ENCODE measurements around the gene MOBP.
"Not testable (repeated sequence)": the region's sequence is repeated elsewhere in the genome, so short reads cannot be mapped to it uniquely, and the experiment has no call there.

Gene MOBP, protein sequence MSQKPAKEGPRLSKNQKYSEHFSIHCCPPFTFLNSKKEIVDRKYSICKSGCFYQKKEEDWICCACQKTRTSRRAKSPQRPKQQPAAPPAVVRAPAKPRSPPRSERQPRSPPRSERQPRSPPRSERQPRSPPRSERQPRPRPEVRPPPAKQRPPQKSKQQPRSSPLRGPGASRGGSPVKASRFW

DNA sequence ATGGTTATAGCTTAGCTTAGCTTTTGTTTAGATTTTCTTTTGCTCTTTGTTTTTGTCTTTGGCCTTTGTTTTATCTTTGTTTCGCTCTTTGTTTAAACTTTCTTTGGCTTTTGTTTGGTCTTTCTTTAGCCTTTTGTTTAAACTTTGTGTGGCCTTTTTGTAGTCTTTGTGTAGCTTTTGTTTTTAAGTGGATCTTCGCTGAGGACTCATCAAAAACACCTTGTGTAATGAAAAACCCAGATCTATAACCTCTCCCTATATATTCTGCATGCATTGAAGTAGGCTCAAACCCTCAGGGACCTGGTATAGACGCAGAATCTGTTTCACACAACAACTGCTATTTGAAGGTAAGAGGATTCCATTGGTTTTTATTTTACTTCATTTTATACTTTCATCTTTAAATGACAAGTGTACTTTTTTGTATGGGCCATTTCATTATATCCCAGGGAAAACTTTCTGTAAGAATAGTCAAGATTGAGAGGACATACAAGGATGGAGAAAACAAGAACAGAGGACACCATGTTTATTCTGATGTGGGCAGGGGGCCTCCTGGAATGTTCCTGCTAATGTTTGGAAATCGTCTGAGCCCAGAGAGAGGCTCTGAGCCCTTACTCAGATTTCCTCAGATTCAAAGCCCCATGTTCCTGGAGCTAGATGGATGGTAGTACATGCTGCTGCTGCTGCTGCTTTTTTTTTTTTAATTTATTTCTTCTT, at the start of gene MOBP:
TSS of gene MOBP (plus strand) at position 287 of the 714 bp plus-strand sequence. CDS start 34,390 bp downstream, outside the sequence.
- DNase-seq (ENCODE audit: low read depth) = no peak

DNA sequence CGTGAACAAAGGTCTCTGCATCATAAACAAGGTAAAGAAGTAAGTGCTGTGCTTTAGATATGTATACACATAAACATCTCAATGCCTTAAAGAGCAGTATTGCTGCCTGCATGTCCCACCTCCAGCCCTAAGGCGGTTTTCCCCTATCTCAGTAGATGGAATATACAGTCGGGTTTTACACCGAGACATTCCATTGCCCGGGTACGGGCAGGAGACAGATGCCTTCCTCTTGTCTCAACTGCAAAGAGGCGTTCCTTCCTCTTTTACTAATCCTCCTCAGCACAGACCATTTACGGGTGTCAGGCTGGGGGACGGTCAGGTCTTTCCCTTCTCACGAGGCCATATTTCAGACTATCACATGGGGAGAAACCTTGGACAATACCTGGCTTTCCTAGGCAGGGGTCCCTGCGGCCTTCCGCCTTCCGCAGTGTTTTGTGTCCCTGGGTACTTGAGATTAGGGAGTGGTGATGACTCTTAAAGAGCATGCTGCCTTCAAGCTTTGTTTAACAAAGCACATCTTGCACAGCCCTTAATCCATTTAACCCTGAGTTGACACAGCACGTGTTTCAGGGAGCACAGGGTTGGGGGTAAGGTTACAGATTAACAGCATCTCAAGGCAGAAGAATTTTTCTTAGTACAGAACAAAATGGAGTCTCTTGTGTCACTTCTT, 48.8 kb upstream of the MOBP start:
- not testable (repeated sequence) for DNase-seq (ENCODE audit: low read depth)

DNA sequence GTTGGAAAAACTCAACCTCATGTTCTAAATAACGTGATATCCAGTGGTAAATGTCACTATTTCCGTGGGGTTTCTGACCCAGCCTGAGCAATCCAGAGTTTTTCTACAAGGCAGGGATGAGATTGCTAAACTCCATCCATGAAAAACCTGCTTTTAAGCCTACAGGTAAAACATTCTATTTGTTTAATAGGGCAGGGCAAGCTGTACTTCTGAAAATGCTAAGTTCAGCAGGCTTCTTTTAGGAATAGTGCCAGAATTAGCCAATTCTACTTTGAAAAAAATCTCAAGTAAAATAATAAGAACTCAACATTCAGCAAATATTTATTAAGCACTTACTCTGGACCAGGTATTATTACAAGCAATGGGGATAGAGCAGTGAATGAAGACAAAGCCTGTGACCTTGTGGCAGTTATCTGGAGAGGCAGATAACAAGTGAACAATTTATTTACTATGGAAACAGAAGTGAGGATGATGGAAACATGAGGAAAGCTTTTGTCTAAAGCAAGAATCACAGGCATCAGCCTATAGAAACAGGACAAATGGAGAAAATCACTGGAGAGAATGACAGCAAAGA, 47.7 kb upstream of the MOBP start:
- DNase-seq (ENCODE audit: low read depth) = no peak

DNA sequence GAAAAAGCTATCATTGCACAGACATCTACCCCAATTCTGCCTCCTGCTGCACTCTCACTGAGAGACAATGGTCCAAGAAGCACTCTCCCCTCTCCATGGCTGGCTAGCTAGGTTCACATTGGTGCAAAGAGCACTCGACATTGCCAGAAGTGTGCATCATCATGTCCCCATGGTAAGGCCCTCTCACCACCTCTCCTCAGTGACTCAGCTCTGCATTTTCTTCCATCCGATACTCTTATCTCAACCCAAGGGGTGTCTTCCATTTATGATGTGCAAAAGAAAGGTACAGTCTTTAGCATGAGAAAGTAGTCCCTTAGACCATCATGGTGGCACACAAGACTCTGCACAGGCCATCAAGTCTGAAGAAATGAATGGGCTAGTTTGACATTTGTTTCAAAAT, 46.9 kb upstream of the MOBP start:
- DNase-seq (ENCODE audit: low read depth) = no peak

DNA sequence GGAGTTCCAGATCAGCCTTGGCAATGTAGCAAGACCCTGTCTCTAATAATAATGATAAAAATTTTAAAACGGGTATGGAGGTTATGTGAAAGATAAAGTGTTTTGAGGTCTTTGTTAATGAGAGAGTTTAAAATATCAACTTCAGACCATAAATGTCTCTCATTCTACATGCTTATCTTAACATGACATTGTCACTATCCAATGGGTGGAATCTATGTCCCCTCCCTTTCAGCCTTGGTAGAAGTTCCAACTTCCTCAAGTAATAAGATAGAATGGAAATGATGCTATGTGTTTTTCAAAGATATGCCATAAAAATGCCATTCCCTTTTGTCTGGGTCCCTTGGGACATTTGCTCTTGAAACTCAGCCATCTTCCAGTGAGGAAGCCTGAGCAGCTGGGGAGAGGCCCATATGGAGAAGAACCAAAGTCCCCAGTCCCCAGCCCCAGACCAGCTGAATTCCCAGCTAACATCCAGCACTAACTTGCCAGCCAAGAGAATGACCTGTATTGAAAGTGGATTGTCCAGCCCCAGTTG, 44.0 kb upstream of the MOBP start:
- DNase-seq (ENCODE audit: low read depth) = no peak

DNA sequence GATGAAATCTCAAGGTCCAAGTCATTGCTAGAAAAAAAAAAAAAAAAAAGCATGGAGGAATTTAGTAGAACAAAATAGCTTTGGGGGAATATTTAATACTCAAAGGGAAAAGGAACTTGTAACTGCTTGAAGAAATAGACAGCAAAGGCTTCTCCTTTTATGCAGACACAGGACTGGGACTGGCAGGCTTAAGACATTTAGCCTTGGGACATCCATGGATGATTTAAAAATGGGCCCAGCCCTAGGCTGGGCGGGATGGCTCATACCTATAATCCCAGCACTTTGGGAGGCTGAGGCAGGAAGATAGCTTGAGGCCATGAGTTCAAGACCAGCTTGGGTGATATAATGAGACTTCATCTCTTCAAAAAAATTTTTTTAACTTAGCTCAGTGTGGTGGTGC, 41.2 kb upstream of the MOBP start:
- DNase-seq (ENCODE audit: low read depth) = no peak

DNA sequence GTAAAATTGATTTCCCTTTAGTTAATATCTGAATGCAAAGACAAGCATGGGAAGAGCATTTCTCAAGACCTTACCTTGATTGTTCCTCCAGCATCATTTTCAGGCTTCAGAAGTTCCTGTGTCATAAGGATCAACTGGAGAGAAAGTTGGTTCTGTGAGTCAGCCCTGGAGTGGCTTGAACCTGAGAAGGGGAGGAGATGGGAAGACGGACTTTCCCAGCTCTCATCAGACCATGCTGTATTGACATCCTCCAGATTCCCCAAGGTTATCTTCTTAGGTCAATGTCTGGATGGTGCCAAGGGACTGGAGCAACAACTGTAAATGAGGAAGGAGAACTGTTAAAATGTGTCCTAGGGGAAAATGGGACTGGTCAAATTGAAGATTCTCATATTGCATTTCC, 40.0 kb upstream of the MOBP start:
- DNase-seq (ENCODE audit: low read depth) = no peak

DNA sequence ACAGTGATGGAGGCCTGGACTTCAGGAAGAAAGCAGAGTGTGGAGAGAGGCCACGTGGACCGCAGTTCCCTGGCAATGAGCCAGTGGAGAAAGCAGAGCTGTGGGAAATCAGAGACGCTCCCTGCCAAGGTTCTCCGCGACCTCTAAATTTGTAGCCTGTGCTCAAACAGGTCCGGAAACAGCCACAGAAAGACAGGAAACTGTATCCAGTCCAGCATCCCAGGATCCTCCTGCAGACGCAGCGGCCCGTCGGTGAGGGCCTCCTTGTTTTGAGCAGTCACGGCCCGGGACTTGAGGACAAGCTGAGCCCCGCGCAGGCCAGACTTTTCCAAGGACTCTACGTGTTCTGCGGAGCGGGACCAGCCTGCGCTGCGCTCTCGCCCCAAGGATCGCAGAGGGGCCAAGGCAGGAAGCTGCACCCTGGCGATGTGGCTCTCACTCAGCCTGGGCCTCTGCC, 38.7 kb upstream of the MOBP start:
- DNase-seq (ENCODE audit: low read depth) = no peak

DNA sequence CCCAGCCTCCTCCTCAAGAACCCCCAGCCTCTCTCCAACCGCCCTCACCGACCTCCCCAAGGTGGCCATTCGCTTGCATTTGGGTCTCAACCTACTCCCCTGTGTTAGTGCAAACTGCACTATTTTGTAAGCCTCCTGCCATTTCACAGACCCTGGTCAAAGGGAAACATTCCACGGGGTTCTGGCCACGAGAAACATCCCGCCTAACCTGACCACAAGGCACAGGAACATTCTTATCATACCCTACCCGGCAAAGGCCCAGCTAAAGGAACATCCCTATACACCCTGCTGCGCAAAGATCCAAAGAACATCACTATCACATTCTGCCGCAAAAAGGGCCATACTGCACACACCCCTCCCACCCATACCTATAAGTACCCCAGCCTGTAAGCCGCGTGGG, 38.0 kb upstream of the MOBP start:
- no peak for DNase-seq (ENCODE audit: low read depth)

DNA sequence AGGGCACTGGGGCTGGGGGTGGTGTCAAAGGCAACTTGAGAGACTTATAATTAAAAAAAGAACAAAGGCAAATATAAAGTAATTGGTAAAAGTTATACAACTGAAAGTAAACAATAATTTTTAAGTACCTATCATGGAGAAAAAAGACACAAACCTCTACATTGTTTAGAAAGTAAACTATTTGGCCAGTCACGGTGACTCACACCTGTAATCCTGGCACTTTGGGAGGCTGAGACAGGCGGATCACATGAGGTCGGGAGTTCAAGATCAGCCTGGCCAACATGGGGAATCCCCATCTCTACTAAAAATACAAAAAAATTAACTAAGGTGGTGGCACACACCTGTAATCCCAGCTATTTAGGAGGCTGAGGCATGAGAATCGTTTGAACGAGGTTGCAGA, 35.1 kb upstream of the MOBP start:
- DNase-seq (ENCODE audit: low read depth) = no peak

DNA sequence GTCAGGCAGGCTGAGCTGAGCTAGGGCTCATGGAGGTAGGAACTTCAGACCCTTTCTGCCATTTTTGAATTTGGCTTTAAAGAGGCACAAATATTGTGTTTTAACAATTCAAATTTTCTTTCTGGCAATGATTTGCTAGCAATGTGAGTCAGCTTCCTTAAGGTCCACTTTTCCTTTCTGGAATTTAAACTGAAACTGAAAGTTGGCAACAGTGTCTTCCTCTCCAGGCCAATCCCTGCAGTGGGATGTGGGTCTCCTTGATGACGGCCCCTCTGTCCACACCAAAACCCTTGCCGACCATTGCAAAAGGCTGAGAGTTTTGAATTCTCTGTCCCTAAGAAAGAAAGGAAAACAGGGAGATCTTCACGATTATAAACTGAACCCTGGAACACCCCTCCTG, 33.8 kb upstream of the MOBP start:
- no peak for DNase-seq (ENCODE audit: low read depth)

DNA sequence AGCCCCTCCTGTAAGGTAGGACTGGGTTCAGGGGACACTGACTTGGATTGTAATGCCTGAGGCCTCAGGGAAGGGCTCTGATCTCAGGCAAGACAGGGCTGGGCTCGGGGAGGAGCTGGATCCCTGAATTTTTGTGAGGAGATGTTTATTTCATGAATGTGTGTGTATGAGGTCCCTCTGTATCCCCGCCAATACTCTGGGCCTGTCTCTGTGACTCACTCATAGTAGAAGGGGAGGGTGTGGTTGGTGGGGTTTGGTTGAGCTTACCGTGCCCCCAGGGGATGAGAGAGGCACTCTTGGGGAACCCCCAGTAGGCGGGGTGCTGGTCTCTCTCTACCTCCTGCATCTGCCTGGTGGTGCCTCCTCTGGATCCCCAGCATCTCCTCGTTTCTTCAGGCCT, 32.9 kb upstream of the MOBP start:
- DNase-seq (ENCODE audit: low read depth) = no peak

DNA sequence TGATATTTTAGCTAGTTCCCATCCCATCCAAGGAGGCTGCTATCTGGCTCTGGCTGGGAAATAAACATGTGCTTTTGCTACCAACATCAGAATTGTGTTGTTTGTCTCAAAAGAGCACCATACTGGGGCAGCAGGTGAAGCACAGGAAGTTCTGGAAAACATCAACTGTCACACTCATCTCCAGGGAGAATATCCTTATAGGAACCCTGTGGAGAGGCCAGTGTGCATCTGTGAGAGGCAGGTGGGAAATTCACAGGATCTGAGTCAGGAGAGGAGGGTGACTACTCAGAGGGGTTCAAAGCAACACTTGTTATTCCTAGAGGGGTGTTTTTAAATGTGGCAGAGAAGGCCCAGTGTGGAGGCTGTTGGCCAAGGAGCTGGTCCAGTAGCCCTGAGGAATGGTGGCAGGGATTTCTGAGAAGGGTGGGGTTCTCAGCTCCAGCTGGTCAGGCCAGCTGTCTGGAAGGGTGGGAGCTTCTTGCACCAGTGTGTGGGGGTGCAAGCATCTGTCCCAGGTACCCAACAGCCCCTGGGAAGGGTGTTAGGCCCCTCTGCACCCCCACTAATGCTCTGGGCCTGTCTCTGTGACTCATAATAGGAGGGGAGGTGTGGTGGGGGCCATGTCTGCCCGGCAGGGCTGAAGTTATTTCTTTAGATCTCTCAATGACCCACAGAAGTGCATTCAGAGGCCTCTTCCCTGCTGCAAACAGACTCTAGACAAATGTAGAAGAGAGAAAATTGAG, 32.3 kb upstream of the MOBP start:
- DNase-seq (ENCODE audit: low read depth) = no peak

DNA sequence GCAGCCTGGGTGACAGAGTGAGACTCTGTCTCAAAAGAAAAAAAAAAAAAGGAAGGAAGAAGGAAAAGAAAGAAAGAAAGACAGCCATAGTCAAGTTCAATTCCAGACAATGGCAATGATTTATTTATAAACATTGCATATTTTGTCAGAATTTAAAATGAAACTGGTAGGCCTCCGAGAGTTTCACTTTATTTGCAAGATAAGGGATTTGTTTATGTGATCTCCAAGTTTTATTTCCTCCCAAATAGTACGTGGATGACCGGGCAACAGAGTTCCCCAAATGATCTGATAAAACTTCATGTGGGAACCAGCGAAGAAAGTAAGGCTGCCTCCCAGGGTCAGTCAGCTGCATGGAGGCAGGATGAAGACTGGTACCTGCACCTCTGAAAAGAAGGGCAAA, 28.6 kb upstream of the MOBP start:
- no peak for DNase-seq (ENCODE audit: low read depth)

DNA sequence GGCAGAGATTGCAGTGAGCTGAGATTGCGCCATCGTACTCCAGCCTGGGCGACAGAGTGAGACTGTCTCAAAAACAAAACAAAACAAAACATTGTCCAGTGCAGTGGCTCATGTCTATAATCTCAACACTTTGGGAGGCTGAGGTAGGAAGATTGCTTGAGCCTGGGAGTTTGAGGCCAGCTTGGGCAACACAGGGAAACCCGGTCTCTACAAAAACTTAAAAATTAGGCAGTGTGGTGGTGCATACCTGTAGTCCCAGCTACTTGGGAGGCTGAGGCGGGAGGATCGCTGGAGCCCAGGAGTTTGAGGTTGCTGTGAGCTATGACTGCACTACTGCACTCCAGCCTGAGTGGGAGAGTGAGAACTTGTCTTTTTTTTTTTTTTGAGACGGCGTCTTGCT, 27.2 kb upstream of the MOBP start:
- no peak for DNase-seq (ENCODE audit: low read depth)

DNA sequence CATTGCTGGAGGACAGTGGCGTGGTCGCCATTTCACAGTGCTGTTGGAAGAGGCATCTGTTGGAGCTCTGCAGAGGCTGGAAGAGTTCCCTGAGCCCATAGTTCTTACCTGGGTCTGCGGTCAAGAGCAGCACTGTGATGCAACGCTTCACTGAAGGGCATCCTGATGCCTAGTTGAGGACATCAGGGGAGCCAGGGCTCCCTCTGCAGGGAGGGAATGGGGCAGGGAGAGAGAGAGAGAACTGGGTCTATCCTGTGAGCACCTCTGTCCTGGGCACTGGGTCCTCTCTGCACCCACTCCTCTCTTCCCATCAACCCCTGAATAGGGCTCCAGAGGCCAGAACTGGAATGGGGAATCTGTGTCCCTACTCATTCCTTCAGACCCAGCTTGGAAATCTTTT, 23.9 kb upstream of the MOBP start:
- no peak for DNase-seq (ENCODE audit: low read depth)

DNA sequence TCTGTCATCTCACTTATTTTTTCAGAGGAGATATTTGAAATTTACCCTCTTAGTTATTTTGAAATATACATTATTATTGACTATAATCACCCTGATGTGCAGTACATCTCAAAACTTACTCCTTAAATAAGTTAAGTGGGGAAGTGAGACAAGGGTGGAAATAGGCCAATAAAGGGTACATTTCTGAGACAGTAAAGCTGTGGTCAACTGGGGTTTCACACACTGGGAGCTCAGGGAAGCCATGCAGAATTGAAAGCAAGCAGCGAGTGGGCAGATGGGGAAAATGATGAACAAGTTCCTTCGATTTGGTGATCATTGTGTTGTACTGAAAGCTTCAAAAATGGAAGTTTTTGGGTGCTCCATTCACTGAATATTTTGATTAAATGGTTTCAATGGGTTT, 21.6 kb upstream of the MOBP start:
- DNase-seq (ENCODE audit: low read depth) = no peak

DNA sequence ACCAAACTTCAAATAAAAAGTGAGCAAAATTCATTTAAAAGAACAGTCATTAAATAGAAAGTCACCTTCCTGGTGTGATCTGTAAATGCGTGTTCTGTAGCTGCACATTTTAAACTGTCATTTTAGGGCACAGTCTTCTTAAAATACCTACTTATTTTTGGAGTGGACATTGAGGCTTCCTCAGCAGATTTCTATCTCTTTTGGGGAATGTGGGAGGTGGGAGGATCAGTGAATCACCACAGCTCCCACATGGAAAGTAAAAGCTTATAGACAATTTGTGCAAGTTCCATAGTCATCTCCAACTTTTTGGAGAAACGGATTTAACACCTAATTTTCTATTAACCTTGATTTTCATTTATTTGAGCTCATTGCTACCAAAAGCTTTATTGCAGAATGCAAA, 21.0 kb upstream of the MOBP start:
- no peak for DNase-seq (ENCODE audit: low read depth)

DNA sequence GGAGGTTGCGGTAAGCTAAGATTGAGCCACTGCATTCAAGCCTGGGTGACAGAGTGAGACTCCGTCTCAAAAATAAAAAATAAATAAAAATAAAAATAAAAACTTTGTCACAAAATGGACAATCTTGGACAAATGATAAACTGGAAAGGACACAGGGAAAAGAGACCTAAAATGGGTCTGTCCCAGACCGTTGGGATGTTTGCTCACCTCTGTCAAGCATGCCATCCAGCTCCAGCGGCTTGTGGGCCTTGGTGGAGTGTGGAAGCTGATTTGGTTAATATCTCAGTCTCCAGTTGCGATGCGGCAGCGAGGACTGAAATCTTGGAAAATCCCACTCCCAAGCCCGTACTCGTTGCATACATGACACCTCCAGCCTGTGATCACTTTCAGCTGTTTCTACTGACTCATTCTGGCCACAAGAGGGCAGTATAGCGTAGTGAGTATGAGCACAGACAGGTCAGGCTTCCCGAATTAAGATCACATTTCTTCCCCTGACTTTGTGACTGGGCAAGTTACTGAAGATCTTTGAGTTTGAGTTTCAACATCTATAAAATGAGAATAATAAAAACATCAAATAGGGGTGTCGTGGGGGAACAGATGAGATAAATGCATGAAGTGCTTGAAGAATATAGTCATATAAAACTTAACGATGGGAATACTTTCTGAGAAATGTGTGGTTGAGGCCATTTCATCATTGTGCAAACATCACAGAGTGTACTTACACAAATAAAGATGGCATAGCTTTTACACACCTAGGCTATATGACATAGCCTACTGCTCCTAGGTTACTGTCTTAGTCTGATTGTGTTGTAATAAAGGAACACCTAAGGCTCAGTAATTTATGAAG, 19.6 kb upstream of the MOBP start:
- DNase-seq (ENCODE audit: low read depth) = peak; percentile 33

DNA sequence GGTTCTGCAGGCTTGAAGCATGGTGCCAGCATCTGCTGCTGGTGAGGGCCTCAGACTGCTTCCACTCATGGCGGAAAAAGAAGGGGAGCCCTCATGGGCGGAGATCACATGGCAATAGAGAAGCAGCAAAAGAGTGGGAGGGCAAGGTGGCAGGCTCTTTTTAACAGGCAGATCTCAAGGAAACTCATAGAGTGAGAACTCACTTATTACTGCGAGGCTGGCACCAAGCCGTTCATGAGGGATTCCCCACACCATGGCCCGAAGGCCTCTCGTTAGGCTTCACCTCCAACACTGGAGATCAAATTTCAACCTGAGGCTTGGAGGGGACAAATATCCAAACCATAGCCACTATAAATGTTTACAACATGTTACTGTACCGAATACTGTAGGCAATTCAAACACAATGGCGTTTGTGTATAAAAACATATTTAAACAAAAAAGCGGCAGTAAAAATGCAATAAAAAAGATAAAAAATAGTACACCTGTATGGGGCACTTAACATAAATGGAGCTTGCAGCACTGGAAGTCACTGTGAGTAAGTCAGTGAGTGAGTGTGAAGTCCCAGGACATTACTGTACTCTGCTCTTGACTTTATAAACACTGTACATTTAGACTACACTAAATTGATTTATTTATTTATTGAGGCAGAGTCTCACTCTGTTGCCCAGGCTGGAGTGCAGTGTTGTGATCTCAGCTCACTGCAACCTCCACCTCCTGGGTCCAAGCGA, 18.8 kb upstream of the MOBP start:
- DNase-seq (ENCODE audit: low read depth) = no peak

DNA sequence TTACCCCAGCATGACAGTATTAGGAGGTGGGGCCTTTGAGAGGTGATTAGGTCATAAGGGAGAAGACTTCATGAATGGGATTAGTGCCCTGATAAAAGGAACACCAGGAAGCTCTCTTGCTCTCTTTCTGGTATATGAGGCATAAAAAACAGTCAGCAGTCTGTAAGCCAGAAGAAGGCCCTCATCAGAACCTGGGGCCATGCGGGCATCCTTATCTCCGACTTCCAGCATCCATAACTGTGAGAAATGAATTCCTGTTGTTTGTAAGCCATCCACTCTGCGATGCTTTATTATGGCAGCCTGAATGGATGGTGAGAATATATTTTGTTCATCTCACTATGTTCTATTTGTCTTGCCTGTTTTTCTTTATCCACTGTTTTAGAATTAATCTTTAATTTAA, 17.7 kb upstream of the MOBP start:
- DNase-seq (ENCODE audit: low read depth) = no peak
